Measurements from ENCODE around the gene RCOR1. TPM values are rescaled to one million over a fixed set of nuclear protein-coding genes. Genes with fewer than 3 reads are reported as not detected.

RCOR1 gene
- total and polyA plus RNA-seq, 2 of the 8 experiments (the other 6 are each of a cell fraction or from before 2014, with no cell fraction given) = 12.3 to 26.3 TPM

- no peak for TF ChIP-seq NRF1 (IDR thresholded peaks at IDR 0.05; ENCODE audit: low read depth, low read length)
- TF ChIP-seq SP2 (IDR thresholded peaks at IDR 0.05; ENCODE audit: low read length) = no peak
- no peak for TF ChIP-seq BCL11A (IDR thresholded peaks at IDR 0.05; ENCODE audit: low read depth in 2 of 2, low read length in 2 of 2)
- no peak for TF ChIP-seq POLR2A (IDR thresholded peaks at IDR 0.05; ENCODE audit: control extremely low read depth in 1 of 2, low read depth in 2 of 2, low read length in 2 of 2)
- no peak for TF ChIP-seq EGR1 (IDR thresholded peaks at IDR 0.05; ENCODE audit: borderline replicate concordance, low read depth, low read length)
Observed at GRCh38 chr14:102646615-102647014, 54.2 kb downstream of the RCOR1 start (continued).
